Mesodermal cell (in vitro differentiated cells): ENCODE results near the gene MPPED1.

Source experiments
- H3K27ac ChIP-seq: 2 replicates; pipeline ENCODE4 v1.7.0; 2013; ENCODE audit warnings: mild to moderate bottlenecking, low read depth, low read length, moderate library complexity; ENCODE audit not compliant: severe bottlenecking
- H3K36me3 ChIP-seq: 2 replicates; pipeline ENCODE4 v1.7.1; 2013; ENCODE audit warnings: mild to moderate bottlenecking, low read length, moderate library complexity; ENCODE audit not compliant: control insufficient read depth, insufficient read depth
- H3K4me1 ChIP-seq: one replicate; pipeline ENCODE4 v1.7.1; 2013; ENCODE audit warnings: mild to moderate bottlenecking, low read length; ENCODE audit not compliant: insufficient read depth, control insufficient read depth, poor library complexity, severe bottlenecking
- H3K4me3 ChIP-seq: 2 replicates; pipeline ENCODE4 v1.7.0; 2013; ENCODE audit warnings: low read length, control low read depth, mild to moderate bottlenecking; ENCODE audit not compliant: insufficient read depth, poor library complexity, severe bottlenecking; ENCODE audit errors: extremely low read depth
- H3K9me3 ChIP-seq: 2 replicates; pipeline ENCODE4 v1.7.1; 2013; ENCODE audit warnings: mild to moderate bottlenecking, low read length, moderate library complexity; ENCODE audit not compliant: control insufficient read depth
- WGBS, 2 experiments: methylation state at CpG; one replicate each; pipeline ENCODE4 v1.1.5; 2013; ENCODE audit warnings: missing lambda C conversion rate in 2 of 2; ENCODE audit not compliant: insufficient coverage in 2 of 2; 5-methylcytosine and 5-hydroxymethylcytosine counted together

MPPED1 gene

DNA sequence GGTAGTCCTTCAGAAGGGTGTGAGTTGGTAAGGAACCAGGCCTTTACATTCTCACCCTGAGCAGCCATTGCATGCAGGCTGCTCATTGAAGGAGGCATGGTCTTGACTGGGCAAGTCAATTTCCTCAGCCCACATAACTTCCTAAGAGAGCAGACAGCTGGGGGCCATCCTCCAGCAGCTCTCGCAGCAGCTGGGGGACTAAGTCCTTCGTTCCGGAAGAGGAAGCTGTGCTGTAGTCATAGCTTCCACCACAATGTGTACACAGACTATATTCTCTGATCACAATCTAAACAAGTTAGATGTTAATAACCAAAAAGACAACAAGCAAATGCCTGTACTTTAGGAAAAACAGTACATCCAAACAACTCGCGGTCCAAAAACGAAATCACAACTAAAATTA is 30.1 kb upstream of the MPPED1 start:
- Histone ChIP-seq H3K9me3 (no peaks in the 10 kb centered on the region), H3K4me1 (peaks cover 6% of the 10 kb centered on the region), H3K36me3 (no peaks in the 10 kb centered on the region), H3K4me3 (no peak overlapping the region), H3K27ac (no peak overlapping the region)
- WGBS, 2 experiments, result 79 to 100% methylated on average over 3 to 6 of the region's 6 CpGs

DNA sequence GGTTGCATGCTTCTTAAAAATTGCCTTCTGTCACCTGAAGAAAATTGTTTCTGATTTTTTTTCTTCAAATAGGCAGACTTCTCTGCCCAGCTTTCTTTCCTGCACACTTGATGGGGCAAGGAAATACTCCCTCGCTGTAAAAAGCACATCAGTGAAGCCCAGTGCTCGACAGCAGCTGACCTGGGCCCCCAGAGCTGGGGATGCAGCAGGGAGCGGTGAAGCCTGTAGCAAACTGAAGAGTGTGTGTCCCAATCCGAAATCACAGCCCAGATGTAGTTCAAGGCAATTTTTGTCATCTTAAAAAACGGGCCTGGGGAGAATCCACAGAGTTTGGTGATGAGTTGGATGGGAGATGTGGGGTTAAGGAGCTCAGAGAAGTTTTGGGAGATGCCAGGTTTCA is 27.0 kb upstream of the MPPED1 start:
- no peaks in the 10 kb centered on the region for H3K9me3 ChIP-seq
- H3K4me1 ChIP-seq, result no peaks in the 10 kb centered on the region
- WGBS, 2 experiments, result 74 to 80% methylated on average over 5 of the region's 5 CpGs

DNA sequence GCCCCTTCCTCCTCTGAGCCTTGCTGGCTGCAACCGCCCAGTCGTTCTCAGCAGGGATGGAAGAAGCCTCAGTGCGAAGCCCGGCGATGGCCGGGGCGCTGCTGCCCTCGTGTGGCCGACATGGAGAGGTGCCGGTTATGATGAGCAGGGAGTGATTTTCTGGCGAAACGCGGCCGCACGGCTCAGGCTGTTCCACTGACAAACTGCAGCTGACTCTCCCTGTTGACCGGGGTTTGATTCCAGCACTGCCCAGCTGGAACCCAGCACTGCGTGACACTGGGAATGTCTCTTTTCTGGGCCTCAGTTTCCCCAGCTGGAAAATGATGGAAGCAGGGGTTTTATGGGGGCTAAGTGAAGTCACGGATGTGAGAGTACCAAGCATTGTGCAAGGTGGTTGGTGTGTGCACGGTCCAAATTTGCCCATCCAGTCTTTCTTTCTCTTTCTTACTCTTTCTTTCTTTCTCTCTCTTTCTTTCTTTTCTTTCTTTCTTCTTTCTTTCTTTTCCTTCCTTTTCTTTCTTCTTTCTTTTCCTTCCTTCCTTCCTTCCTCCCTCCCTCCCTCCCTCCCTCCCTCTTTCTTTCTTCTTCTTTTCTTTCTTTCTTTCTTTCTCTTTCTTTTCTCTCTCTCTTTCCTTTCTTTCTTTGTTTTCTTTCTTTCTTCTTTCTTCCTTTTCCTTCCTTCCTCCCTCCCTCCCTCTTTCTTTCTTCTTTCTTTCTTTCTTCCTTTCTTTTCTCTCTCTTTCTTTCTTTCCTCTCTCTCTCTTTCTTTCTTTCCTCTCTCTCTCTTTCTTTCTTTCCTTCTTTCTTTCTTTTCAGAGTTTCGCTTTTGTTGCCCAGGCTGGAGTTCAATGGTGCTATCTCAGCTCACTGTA is 25.8 kb upstream of the MPPED1 start:
- Histone ChIP-seq H3K4me1 (no peaks in the 10 kb centered on the region), H3K9me3 (no peaks in the 10 kb centered on the region), H3K4me3 (no peak overlapping the region), H3K36me3 (no peaks in the 10 kb centered on the region), H3K27ac (no peak overlapping the region)
- WGBS, 2 experiments, result 10 to 94% methylated on average over 2 to 18 of the region's 20 CpGs

More for the DNA sequence above, 27.0 kb upstream of the MPPED1 start:
- Histone ChIP-seq H3K4me3 (no peak overlapping the region), H3K27ac (no peak overlapping the region), H3K36me3 (no peaks in the 10 kb centered on the region)

DNA sequence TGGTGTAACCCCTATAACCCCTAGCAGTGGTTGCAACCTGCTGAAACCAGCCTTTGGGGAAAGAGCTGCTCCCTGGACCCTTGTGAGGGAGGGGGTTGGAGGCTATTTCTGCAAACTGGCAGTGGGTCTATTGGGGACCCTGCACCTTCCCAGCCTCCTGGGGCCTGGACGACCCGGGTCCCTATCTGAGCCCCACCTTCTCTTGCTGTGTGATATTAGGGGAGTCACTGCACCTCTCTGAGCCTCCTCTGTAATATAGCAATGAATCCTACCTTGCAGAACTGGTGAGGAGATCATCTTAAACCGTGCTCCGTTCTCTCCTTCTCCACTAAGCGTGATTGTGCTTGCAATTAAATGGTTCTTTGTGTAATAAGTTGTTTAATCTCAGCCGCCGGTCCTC is 24.0 kb upstream of the MPPED1 start:
- Histone ChIP-seq H3K27ac (no peak overlapping the region), H3K9me3 (no peaks in the 10 kb centered on the region), H3K4me1 (no peaks in the 10 kb centered on the region), H3K4me3 (no peak overlapping the region), H3K36me3 (no peaks in the 10 kb centered on the region)
- 50 to 54% methylated on average over 3 to 4 of the region's 7 CpGs for WGBS, 2 experiments

DNA sequence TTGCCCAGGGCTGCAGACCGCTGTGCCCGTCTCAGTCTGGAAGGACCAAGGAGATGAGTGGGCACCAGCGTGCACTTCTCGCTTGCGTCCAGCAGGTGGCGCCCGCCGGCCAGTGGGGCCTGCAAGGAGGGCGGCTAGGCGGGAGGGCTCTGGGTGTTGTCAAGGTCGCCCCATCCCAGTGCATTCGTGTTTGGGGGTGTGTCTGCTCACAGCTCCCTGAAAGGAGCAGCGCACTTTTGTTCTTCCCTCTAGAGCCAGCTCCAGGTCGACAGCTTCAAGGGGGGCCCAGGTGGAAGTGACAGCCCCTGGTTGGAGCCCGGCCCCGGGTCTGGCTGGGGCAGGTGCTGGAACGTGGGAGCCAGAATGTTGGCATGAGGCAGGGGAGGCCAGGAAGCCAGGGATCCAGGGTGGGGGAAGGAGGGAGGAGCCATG is 23.4 kb upstream of the MPPED1 start:
- peaks cover 2% of the 10 kb centered on the region for H3K4me1 ChIP-seq
- H3K4me3 ChIP-seq, result no peak overlapping the region
- H3K9me3 ChIP-seq, result no peaks in the 10 kb centered on the region
- 16 to 17% methylated on average over 17 of the region's 17 CpGs for WGBS, 2 experiments
- H3K27ac ChIP-seq, result no peak overlapping the region
- no peaks in the 10 kb centered on the region for H3K36me3 ChIP-seq

DNA sequence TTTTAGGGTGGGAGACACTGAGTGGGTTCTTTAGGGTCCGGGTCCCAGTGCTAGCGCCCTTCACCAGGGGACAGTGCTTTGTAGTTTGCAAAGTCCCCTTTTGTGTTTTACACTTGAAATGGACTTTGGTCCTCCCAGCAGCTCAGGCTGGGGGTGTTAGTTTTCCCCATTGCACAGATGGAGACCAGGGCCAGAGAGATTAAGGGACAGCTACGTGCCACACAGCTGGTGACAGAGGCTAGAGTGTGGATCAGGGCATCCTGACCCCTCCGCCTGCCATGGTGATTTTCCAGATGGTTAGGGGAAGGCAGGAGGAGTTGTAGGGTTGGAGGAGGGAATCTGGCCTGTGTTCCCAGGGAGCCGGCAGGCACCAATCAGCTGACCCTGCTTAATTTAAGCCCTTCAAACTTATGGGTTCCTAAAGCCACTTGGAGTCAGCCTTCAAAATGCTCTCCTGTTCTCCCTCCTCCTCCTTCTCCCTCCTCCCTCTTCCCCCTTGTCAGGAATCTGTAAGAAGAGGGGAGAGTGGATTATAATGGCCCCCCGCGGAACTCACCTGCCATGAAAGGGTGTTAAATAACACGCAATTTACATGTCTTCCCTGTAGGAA is 22.5 kb upstream of the MPPED1 start:
- H3K27ac ChIP-seq, result no peak overlapping the region
- 67 to 92% methylated on average over 3 to 4 of the region's 8 CpGs for WGBS, 2 experiments
- peaks cover 2% of the 10 kb centered on the region for H3K4me1 ChIP-seq
- H3K9me3 ChIP-seq, result no peaks in the 10 kb centered on the region
- no peak overlapping the region for H3K4me3 ChIP-seq
- no peaks in the 10 kb centered on the region for H3K36me3 ChIP-seq

GRCh38 chr22:43390166-43390565 is 21.6 kb upstream of the MPPED1 start:
- H3K36me3 ChIP-seq, result no peaks in the 10 kb centered on the region
- no peak overlapping the region for H3K4me3 ChIP-seq
- no peaks in the 10 kb centered on the region for H3K9me3 ChIP-seq
- peaks cover 2% of the 10 kb centered on the region for H3K4me1 ChIP-seq
- WGBS, 2 experiments, result 90% methylated on average over 2 of the region's 3 CpGs; no CpG with 5 or more reads in 1 of the 2 experiments
- H3K27ac ChIP-seq, result no peak overlapping the region

GRCh38 chr22:43390872-43391271 is 20.9 kb upstream of the MPPED1 start:
- no peaks in the 10 kb centered on the region for H3K9me3 ChIP-seq
- H3K4me3 ChIP-seq, result no peak overlapping the region
- no peaks in the 10 kb centered on the region for H3K36me3 ChIP-seq
- H3K27ac ChIP-seq, result no peak overlapping the region
- WGBS, 2 experiments, result 82% methylated on average over 4 of the region's 4 CpGs
- H3K4me1 ChIP-seq, result peaks cover 2% of the 10 kb centered on the region

- Histone ChIP-seq H3K4me3 (no peak overlapping the region), H3K9me3 (no peaks in the 10 kb centered on the region), H3K4me1 (peaks cover 2% of the 10 kb centered on the region), H3K36me3 (no peaks in the 10 kb centered on the region), H3K27ac (no peak overlapping the region)
- WGBS, 2 experiments, result 86 to 88% methylated on average over 1 to 3 of the region's 3 CpGs
Observed at GRCh38 chr22:43391306-43391705, 20.5 kb upstream of the MPPED1 start.

GRCh38 chr22:43392385-43392989 is 19.3 kb upstream of the MPPED1 start:
- Histone ChIP-seq H3K36me3 (no peaks in the 10 kb centered on the region), H3K27ac (no peak overlapping the region), H3K4me3 (no peak overlapping the region), H3K4me1 (peaks cover 2% of the 10 kb centered on the region), H3K9me3 (no peaks in the 10 kb centered on the region)
- WGBS, 2 experiments, result 89 to 91% methylated on average over 6 to 7 of the region's 9 CpGs
